ENCODE measurements around the gene FBXW8. TPM values are rescaled to one million over a fixed set of nuclear protein-coding genes. Genes with fewer than 3 reads are reported as not detected.

Gene FBXW8
- total RNA-seq, 4 donors from 2014 or later, result 8.9 to 21.6 (median 12.2) TPM

- ATAC-seq (ENCODE audit: low FRiP score) (no peak), DNase-seq (ENCODE audit: low spot score) (no peak)
- no peak for TF ChIP-seq CTCF (IDR thresholded peaks at IDR 0.05)
These were observed 32.9 kb downstream of the FBXW8 start for GRCh38 chr12:116943419-116944372.

GRCh38 chr12:116945886-116946550, 35.3 kb downstream of the FBXW8 start:
- DNase-seq (ENCODE audit: low spot score), result no peak
- TF ChIP-seq CTCF (IDR thresholded peaks at IDR 0.05), result no peak
- ATAC-seq (ENCODE audit: low FRiP score), result no peak

- DNase-seq (ENCODE audit: low spot score), result no peak
- TF ChIP-seq CTCF (IDR thresholded peaks at IDR 0.05), result no peak
- ATAC-seq (ENCODE audit: low FRiP score), result no peak
These were observed 37.5 kb downstream of the FBXW8 start for GRCh38 chr12:116948298-116948697.

GRCh38 chr12:116950628-116951325, 40.0 kb downstream of the FBXW8 start:
- DNase-seq (ENCODE audit: low spot score) (no peak), ATAC-seq (ENCODE audit: low FRiP score) (no peak)
- no peak for TF ChIP-seq CTCF (IDR thresholded peaks at IDR 0.05)

GRCh38 chr12:116954710-116955381, 44.1 kb downstream of the FBXW8 start:
- TF ChIP-seq CTCF (IDR thresholded peaks at IDR 0.05), result no peak
- no peak for DNase-seq (ENCODE audit: low spot score)
- ATAC-seq (ENCODE audit: low FRiP score), result no peak

- ATAC-seq (ENCODE audit: low FRiP score), result peak; percentile 44
These were observed 44.8 kb downstream of the FBXW8 start for GRCh38 chr12:116955382-116956021.

More at GRCh38 chr12:116955382-116956021, 44.8 kb downstream of the FBXW8 start:
- DNase-seq (ENCODE audit: low spot score), result no peak
- TF ChIP-seq CTCF (IDR thresholded peaks at IDR 0.05), result no peak

All from omental fat pad (tissue), 4 donors.